Peyer's patch (tissue), 4 donors: ENCODE measurements around the gene MMP24OS.

ENCODE experiments used
- CTCF ChIP-seq, 6 experiments: fragments of 450-650 bp in 4 of 6; fragments of 200-600 bp in 2 of 6; sonication (generic) in 1 of 6; IDR thresholded peaks; one replicate each; pipeline ENCODE4 v1.5.1; 2017 to 2019; ENCODE audit warnings: antibody characterized with exemption in 6 of 6, mild to moderate bottlenecking in 3 of 6, moderate library complexity in 1 of 6
- POLR2A ChIP-seq, 2 donors: fragments of 450-650 bp; IDR thresholded peaks; one replicate each; pipeline ENCODE4 v1.5.1; 2017; ENCODE audit warnings: antibody characterized with exemption in 2 of 2, mild to moderate bottlenecking in 2 of 2, moderate library complexity in 2 of 2

DNA sequence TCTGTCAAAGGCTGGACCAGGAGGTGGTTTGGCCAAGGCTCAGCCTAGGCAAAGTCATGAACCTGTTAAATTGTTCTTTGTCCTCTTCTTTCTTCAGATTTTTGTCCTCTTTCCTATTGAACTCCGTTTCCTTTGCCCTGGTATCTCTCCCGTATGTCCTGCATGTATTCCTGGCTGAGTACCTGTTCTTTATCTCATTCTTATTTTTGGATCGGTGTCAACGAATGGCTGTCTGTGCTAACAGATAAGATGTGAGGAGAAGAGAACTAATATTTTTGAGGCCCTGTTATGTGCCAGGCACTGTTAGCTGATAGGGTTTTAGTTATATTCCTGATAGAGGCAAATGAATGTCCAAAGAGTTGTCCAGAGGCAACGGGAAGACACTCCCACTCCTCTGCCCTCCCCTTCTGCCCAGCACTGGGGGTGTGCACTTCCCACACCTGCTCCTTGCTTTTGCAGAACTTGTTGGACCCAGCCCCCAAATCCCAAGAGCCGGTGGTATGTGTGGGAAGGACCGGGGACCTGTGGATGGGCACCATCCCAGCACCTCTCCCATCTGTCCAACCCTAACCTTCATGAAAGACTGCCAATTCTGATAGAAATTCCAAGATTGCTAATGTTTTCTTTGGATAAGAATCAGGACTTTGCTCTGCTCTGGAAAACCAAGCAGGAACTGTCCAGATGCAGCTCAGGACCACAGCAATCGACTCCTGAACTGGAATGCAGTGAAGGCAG, 20.6 kb downstream of the MMP24OS start:
- TF ChIP-seq CTCF (IDR thresholded peaks at IDR 0.05) (no peak), POLR2A (IDR thresholded peaks at IDR 0.05) (no peak)
